Colonic mucosa (tissue), 4 donors: ENCODE data around the gene FRK. TPM values are rescaled to one million over a fixed set of nuclear protein-coding genes. Genes with fewer than 3 reads are reported as not detected.

ENCODE experiments used
- DNase-seq: peaks from one replicate; pipeline ENCODE4 v3.0.0-alpha.2; 2020
- H3K27ac ChIP-seq: fragments of 200-600 bp; one replicate; pipeline ENCODE4 v1.8.0; 2021
- H3K27me3 ChIP-seq: fragments of 200-600 bp; one replicate; pipeline ENCODE4 v1.8.0; 2021
- H3K36me3 ChIP-seq: fragments of 200-600 bp; one replicate; pipeline ENCODE4 v1.8.0; 2021
- H3K4me1 ChIP-seq: fragments of 200-600 bp; one replicate; pipeline ENCODE4 v1.8.0; 2021; ENCODE audit warnings: mild to moderate bottlenecking
- H3K4me3 ChIP-seq: fragments of 200-600 bp; one replicate; pipeline ENCODE4 v1.8.0; 2021
- H3K9ac ChIP-seq, 2 donors: one replicate each; pipeline ENCODE4 v1.7.0; 2013; ENCODE audit warnings: control low read depth in 2 of 2, low read depth in 2 of 2, low read length in 2 of 2
- H3K9me3 ChIP-seq: fragments of 200-600 bp; one replicate; pipeline ENCODE4 v1.8.0; 2021
- CTCF ChIP-seq: fragments of 200-600 bp; IDR thresholded peaks from one replicate; pipeline ENCODE4 v1.8.0; 2022; ENCODE audit warnings: antibody characterized with exemption, mild to moderate bottlenecking
- intact Hi-C: fragments of 100-400 bp; cut with DNase I; formaldehyde crosslinking; loops from one replicate; pipeline ENCODE4 v1.14.1; 2022
- total RNA-seq, 2 donors: library from RNA; stranded (reverse); fragmentation: NEBNext Ultra II Directional in 1 of 2; extraction: Animal tissue kit (Norgen Biotek cat#: 25700) in 1 of 2; gene quantifications; one replicate each; pipeline ENCODE4 v1.2.1, GENCODE V29; 2021
- donor health status: healthy.
- donor health status: DM: no; HTN: no; CAD: no.
- donor health status: DM: no; HTN: no; CAD: no.

Gene FRK
- total RNA-seq, 2 donors from 2014 or later, result 25.9 to 27.1 TPM

- no peak for DNase-seq
- no peak overlapping the region for H3K9ac ChIP-seq
- no peaks in the 10 kb centered on the region for H3K9me3 ChIP-seq
- intact Hi-C loops, result no loop called here
- H3K4me3 ChIP-seq, result no peak overlapping the region
- no peak for TF ChIP-seq CTCF
- no peaks in the 10 kb centered on the region for H3K36me3 ChIP-seq
- no peaks in the 10 kb centered on the region for H3K4me1 ChIP-seq
- H3K27ac ChIP-seq, result no peak overlapping the region
- H3K27me3 ChIP-seq, result no peaks in the 10 kb centered on the region
Measured at GRCh38 chr6:115999235-115999634, 61.5 kb downstream of the FRK start.

DNA sequence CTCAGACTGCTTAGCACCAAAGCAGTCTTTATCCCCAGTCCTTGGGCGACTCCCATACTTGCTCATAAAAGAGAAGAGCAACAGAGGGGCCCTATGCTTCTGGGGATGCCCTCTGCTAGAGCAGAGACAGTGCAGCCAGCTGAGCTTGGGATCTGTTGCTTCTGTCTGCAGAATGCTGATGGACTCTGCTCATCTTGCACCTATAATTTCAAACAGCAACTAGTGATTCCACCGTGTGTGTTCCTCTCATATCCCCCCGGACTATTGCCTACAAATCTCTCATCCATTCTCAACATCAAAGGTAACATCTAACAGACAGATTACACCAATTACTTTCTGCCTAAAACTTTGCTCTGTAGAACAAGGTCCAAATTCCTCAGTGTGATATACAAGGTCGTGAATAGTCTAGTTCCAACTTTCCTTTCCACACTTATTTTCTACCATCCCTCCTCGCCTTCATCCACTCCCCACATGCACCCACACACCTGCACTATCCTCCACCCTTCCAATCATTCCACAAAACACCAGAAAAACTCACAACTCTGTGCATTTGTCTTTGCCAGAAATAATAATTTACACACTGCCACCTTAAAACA, 62.6 kb downstream of the FRK start:
- H3K36me3 ChIP-seq, result no peaks in the 10 kb centered on the region
- no peak for TF ChIP-seq CTCF
- no peak for DNase-seq

GRCh38 chr6:115986026-115986425, 74.7 kb downstream of the FRK start:
- H3K9ac ChIP-seq, result no peak overlapping the region
- no peak for TF ChIP-seq CTCF
- H3K9me3 ChIP-seq, result no peaks in the 10 kb centered on the region
- no peaks in the 10 kb centered on the region for H3K4me1 ChIP-seq
- no peak for DNase-seq
- no peaks in the 10 kb centered on the region for H3K27me3 ChIP-seq
- no peak overlapping the region for H3K27ac ChIP-seq
- no peak overlapping the region for H3K4me3 ChIP-seq
- intact Hi-C loops, result no loop called here
- no peaks in the 10 kb centered on the region for H3K36me3 ChIP-seq

More for the DNA sequence above, 62.6 kb downstream of the FRK start:
- intact Hi-C loops, result no loop called here
- H3K9me3 ChIP-seq, result no peaks in the 10 kb centered on the region
- no peaks in the 10 kb centered on the region for H3K4me1 ChIP-seq
- no peak overlapping the region for H3K9ac ChIP-seq
- H3K27ac ChIP-seq, result no peak overlapping the region
- no peak overlapping the region for H3K4me3 ChIP-seq
- H3K27me3 ChIP-seq, result no peaks in the 10 kb centered on the region

- no peaks in the 10 kb centered on the region for H3K27me3 ChIP-seq
- no peaks in the 10 kb centered on the region for H3K36me3 ChIP-seq
- intact Hi-C loops, result no loop called here
- no peaks in the 10 kb centered on the region for H3K9me3 ChIP-seq
- TF ChIP-seq CTCF, result no peak
- H3K4me1 ChIP-seq, result no peaks in the 10 kb centered on the region
- H3K27ac ChIP-seq, result no peak overlapping the region
- no peak for DNase-seq
- no peak overlapping the region for H3K9ac ChIP-seq
- H3K4me3 ChIP-seq, result no peak overlapping the region
Measured at GRCh38 chr6:115984809-115985208, 75.9 kb downstream of the FRK start.

GRCh38 chr6:115983998-115984397, 76.7 kb downstream of the FRK start:
- no peak for TF ChIP-seq CTCF
- Histone ChIP-seq H3K4me1 (no peaks in the 10 kb centered on the region), H3K9ac (no peak overlapping the region), H3K9me3 (no peaks in the 10 kb centered on the region), H3K27me3 (no peaks in the 10 kb centered on the region), H3K4me3 (no peak overlapping the region), H3K27ac (no peak overlapping the region), H3K36me3 (no peaks in the 10 kb centered on the region)
- intact Hi-C loops, result no loop called here
- no peak for DNase-seq
